HepG2 (cell line): ENCODE results near the gene TCF20. TPM values are rescaled to one million over a fixed set of nuclear protein-coding genes. Genes with fewer than 3 reads are reported as not detected.

Source experiments
- BRCA1 ChIP-seq: sonication (generic); formaldehyde crosslinking; IDR thresholded peaks from 2 replicates; pipeline ENCODE4 v1.4.0; 2020; ENCODE audit warnings: missing genetic modification reagents
- CEBPB ChIP-seq: IDR thresholded peaks from 2 replicates; pipeline ENCODE4 v1.6.1; 2011; ENCODE audit warnings: low read depth, low read length, improper control_type of control experiment, borderline replicate concordance
- CHCHD3 ChIP-seq: sonication (generic); formaldehyde crosslinking; IDR thresholded peaks from 2 replicates; pipeline ENCODE4 v1.8.0; 2022; ENCODE audit warnings: mild to moderate bottlenecking, missing genetic modification reagents, moderate library complexity
- DNMT1 ChIP-seq: sonication (generic); formaldehyde crosslinking; IDR thresholded peaks from 2 replicates; pipeline ENCODE4 v1.5.1; 2020; ENCODE audit warnings: mild to moderate bottlenecking, missing genetic modification reagents
- ERF ChIP-seq: IDR thresholded peaks from 2 replicates; pipeline ENCODE4 v1.6.1; 2018; ENCODE audit warnings: missing biosample characterization, missing genetic modification reagents
- GABPB1 ChIP-seq: IDR thresholded peaks from 2 replicates; pipeline ENCODE4 v1.6.1; 2016; ENCODE audit warnings: mild to moderate bottlenecking, missing genetic modification reagents, moderate library complexity, missing compliant biosample characterization
- KDM4B ChIP-seq: sonication (generic); formaldehyde crosslinking; IDR thresholded peaks from 2 replicates; pipeline ENCODE4 v1.4.0; 2020; ENCODE audit warnings: missing genetic modification reagents
- KDM6A ChIP-seq: IDR thresholded peaks from 2 replicates; pipeline ENCODE4 v1.6.1; 2016; ENCODE audit warnings: low read depth
- MTA3 ChIP-seq: sonication (generic); formaldehyde crosslinking; IDR thresholded peaks from 2 replicates; pipeline ENCODE4 v1.4.0; 2020; ENCODE audit warnings: missing genetic modification reagents
- NR0B2 ChIP-seq: sonication (generic); formaldehyde crosslinking; IDR thresholded peaks from 2 replicates; pipeline ENCODE4 v1.4.0; 2020; ENCODE audit warnings: mild to moderate bottlenecking, missing genetic modification reagents
- POLR2AphosphoS5 ChIP-seq: IDR thresholded peaks from 2 replicates; pipeline ENCODE4 v1.6.1; 2012; ENCODE audit warnings: low read depth, low read length
- REL ChIP-seq: sonication (generic); formaldehyde crosslinking; conservative IDR thresholded peaks from 2 replicates; pipeline ENCODE4 v1.8.0; 2022; ENCODE audit warnings: mild to moderate bottlenecking, missing genetic modification reagents, moderate library complexity
- RXRA ChIP-seq: sonication (generic); formaldehyde crosslinking; IDR thresholded peaks from 2 replicates; pipeline ENCODE4 v1.5.1; 2020; ENCODE audit warnings: missing genetic modification reagents
- SATB2 ChIP-seq: sonication (generic); formaldehyde crosslinking; IDR thresholded peaks from 2 replicates; pipeline ENCODE4 v1.5.0; 2020; ENCODE audit warnings: missing genetic modification reagents
- SRF ChIP-seq: IDR thresholded peaks from 2 replicates; pipeline ENCODE4 v1.6.1; 2011; ENCODE audit warnings: mild to moderate bottlenecking, low read depth, low read length, moderate library complexity
- SSRP1 ChIP-seq: IDR thresholded peaks from 2 replicates; pipeline ENCODE4 v1.6.1; 2016; ENCODE audit warnings: control low read depth
- USF2 ChIP-seq, 2 experiments: sonication (generic) in 1 of 2; formaldehyde crosslinking in 1 of 2; IDR thresholded peaks; 2 replicates each; pipeline versions ENCODE4 v1.5.1 to v1.6.1; 2011 to 2020; ENCODE audit warnings: borderline replicate concordance in 1 of 2, low read depth in 1 of 2, low read length in 1 of 2, mild to moderate bottlenecking in 1 of 2, missing genetic modification reagents in 1 of 2, moderate library complexity in 1 of 2
- ZBTB20 ChIP-seq: sonication (generic); formaldehyde crosslinking; IDR thresholded peaks from 2 replicates; pipeline ENCODE4 v1.8.1; 2023; ENCODE audit warnings: missing genetic modification reagents, low read depth, mild to moderate bottlenecking, borderline replicate concordance
- ZMYM4 ChIP-seq: sonication (generic); formaldehyde crosslinking; IDR thresholded peaks from 2 replicates; pipeline ENCODE4 v1.8.1; 2023; ENCODE audit warnings: mild to moderate bottlenecking, missing genetic modification reagents
- ZNF547 ChIP-seq: sonication (generic); formaldehyde crosslinking; IDR thresholded peaks from 2 replicates; pipeline ENCODE4 v1.5.1; 2020; ENCODE audit warnings: mild to moderate bottlenecking, missing genetic modification reagents
- polyA plus RNA-seq, 8 experiments: library from polyadenylated mRNA; depleted of rRNA in 3 of 8; stranded (reverse) in 7 of 8; unstranded in 1 of 8; fragments of >200 nt; fragmentation: Illumina TruSeq in 4 of 8; extraction: Trizol in 4 of 8; gene quantifications; 2 replicates each; pipeline versions ENCODE4 v1.2.1 to v1.2.3, GENCODE V29; 2011 to 2016; ENCODE audit warnings: low read depth in 4 of 8, missing spikeins in 1 of 8, mixed read lengths in 1 of 8; ENCODE audit not compliant: insufficient read depth in 1 of 8
- total RNA-seq, 5 experiments: library from RNA; depleted of rRNA; stranded (reverse); fragments of >200 nt; fragmentation: Illumina TruSeq; extraction: Trizol; gene quantifications; 2 replicates each; pipeline ENCODE4 v1.2.3, GENCODE V29; 2016; ENCODE audit warnings: low read depth in 1 of 5
- TF ChIP-seq, protein P1 (sequence below): IDR thresholded peaks from 2 replicates; pipeline ENCODE4 v1.6.1; 2016; ENCODE audit warnings: missing compliant biosample characterization, missing genetic modification reagents, borderline replicate concordance
- TF ChIP-seq, protein P2 (sequence below): sonication (generic); formaldehyde crosslinking; IDR thresholded peaks from 2 replicates; pipeline ENCODE4 v1.4.0; 2020; ENCODE audit warnings: missing genetic modification reagents

Gene TCF20
- total and polyA plus RNA-seq, 2 of the 13 experiments (the other 11 are each of a cell fraction or from before 2014, with no cell fraction given), result 12.8 to 23.7 TPM

GRCh38 chr22:42270510-42271190, at the start of gene TCF20 (continued):
- TF ChIP-seq SATB2 (CRISPR knock-in tag) (no peak), SSRP1 (CRISPR knock-in tag) (no peak), NR0B2 (CRISPR knock-in tag) (peak; percentile 61; the same call in 1 of the 2 replicates), ZMYM4 (CRISPR knock-in tag) (0 out of 2 replicates have a peak, but pooled peaks have one; percentile 17), ERF (no peak), MTA3 (no peak), POLR2AphosphoS5 (0 out of 2 replicates have a peak, but pooled peaks have one; percentile 31), REL (CRISPR knock-in tag) (no peak), ZBTB20 (CRISPR knock-in tag) (no peak), KDM4B (CRISPR knock-in tag) (no peak), CHCHD3 (CRISPR knock-in tag) (no peak), RXRA (peak; percentile 31; the same call in 1 of the 2 replicates), DNMT1 (CRISPR knock-in tag) (no peak), BRCA1 (CRISPR knock-in tag) (no peak), CEBPB (no peak), GABPB1 (CRISPR knock-in tag) (peak; percentile 32; the same call in 1 of the 2 replicates), KDM6A (CRISPR knock-in tag) (no peak), ZNF547 (CRISPR knock-in tag) (peak; percentile 73; the same call in 1 of the 2 replicates), SRF (no peak), USF2 (IDR thresholded peaks at IDR 0.05; ENCODE audit: low read depth, low read length) (peak; percentile 66), USF2 (CRISPR knock-in tag; IDR thresholded peaks at IDR 0.05; ENCODE audit: borderline replicate concordance) (peak; percentile 10; the same call in 1 of the 2 replicates)
- TF ChIP-seq, protein P1, sequence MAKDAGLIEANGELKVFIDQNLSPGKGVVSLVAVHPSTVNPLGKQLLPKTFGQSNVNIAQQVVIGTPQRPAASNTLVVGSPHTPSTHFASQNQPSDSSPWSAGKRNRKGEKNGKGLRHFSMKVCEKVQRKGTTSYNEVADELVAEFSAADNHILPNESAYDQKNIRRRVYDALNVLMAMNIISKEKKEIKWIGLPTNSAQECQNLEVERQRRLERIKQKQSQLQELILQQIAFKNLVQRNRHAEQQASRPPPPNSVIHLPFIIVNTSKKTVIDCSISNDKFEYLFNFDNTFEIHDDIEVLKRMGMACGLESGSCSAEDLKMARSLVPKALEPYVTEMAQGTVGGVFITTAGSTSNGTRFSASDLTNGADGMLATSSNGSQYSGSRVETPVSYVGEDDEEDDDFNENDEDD, result peak; percentile 69; the same call in 1 of the 2 replicates
- TF ChIP-seq, protein P2, sequence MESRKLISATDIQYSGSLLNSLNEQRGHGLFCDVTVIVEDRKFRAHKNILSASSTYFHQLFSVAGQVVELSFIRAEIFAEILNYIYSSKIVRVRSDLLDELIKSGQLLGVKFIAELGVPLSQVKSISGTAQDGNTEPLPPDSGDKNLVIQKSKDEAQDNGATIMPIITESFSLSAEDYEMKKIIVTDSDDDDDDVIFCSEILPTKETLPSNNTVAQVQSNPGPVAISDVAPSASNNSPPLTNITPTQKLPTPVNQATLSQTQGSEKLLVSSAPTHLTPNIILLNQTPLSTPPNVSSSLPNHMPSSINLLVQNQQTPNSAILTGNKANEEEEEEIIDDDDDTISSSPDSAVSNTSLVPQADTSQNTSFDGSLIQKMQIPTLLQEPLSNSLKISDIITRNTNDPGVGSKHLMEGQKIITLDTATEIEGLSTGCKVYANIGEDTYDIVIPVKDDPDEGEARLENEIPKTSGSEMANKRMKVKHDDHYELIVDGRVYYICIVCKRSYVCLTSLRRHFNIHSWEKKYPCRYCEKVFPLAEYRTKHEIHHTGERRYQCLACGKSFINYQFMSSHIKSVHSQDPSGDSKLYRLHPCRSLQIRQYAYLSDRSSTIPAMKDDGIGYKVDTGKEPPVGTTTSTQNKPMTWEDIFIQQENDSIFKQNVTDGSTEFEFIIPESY, result peak; percentile 16; the same call in 1 of the 2 replicates
